ENCODE measurements around the gene KIF6.

KIF6 gene

DNA sequence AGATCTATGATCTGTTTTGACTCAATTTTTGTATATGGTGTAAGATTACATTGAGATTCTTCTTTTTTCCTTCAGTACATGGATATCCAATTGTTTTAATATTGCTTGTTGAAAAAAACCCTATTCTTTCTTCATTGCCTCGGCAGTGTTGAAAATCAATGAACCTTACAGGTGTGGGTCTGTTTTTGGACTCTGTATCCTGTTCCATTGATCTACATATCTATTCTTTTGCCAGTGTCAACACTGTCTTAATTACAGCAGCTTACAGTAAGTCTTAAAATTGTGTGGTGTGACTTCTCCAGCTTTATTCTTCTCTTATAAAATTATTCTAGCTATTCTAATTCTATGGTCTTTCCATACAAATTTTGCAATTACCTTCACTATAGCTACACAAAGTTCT is 320.9 kb downstream of the KIF6 start:
- no peaks in the 10 kb centered on the region for H3K36me3 ChIP-seq
- H3K4me2 ChIP-seq, result no peak overlapping the region
- H3K27ac ChIP-seq, result no peak overlapping the region
- H3K9me3 ChIP-seq, result no peaks in the 10 kb centered on the region
- H3K9ac ChIP-seq, result no peak overlapping the region
- H3K4me1 ChIP-seq, result peaks cover 15% of the 10 kb centered on the region
- no peak for TF ChIP-seq Cebpa-rat (IDR thresholded peaks at IDR 0.05)
- H4K20me1 ChIP-seq, result no peaks in the 10 kb centered on the region
- no peak overlapping the region for H3K4me3 ChIP-seq
- no peaks in the 10 kb centered on the region for H3K27me3 ChIP-seq

- H3K4me3 ChIP-seq, result no peak overlapping the region
- no peaks in the 10 kb centered on the region for H3K9me3 ChIP-seq
- H3K4me2 ChIP-seq, result no peak overlapping the region
- H3K4me1 ChIP-seq, result peaks cover 7% of the 10 kb centered on the region
- TF ChIP-seq Cebpa-rat (IDR thresholded peaks at IDR 0.05), result no peak
- H3K9ac ChIP-seq, result no peak overlapping the region
- H3K36me3 ChIP-seq, result no peaks in the 10 kb centered on the region
- no peaks in the 10 kb centered on the region for H4K20me1 ChIP-seq
- H3K27me3 ChIP-seq, result no peaks in the 10 kb centered on the region
- no peak overlapping the region for H3K27ac ChIP-seq
These were observed 321.9 kb downstream of the KIF6 start for GRCh38 chr6:39403304-39403703.

DNA sequence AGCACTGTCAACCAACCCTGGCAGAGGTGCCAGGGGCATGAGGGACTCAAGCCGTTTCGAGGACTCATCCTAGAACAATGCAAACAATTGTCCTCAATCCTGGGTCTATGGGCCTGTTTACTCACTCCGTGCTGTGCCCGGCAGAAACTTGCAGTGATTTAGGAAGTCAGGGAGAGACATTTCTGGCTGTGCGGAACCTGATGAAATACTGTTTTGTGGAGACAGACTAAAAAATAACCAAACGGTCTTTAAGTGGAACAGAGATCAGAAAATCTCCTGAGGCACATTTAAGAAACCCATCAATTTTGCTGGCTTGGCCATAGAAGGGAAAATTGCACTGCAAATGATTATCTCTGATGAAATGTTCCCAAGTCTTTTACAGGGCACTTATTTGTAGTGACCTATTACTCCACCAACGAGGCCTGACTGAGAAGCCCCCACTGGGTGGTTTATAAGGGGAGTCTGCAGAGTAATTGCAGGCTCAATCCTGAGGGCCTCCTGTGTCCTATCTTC is 322.9 kb downstream of the KIF6 start:
- no peak overlapping the region for H3K4me3 ChIP-seq
- no peaks in the 10 kb centered on the region for H3K27me3 ChIP-seq
- H4K20me1 ChIP-seq, result no peaks in the 10 kb centered on the region
- TF ChIP-seq Cebpa-rat (IDR thresholded peaks at IDR 0.05), result no peak
- H3K36me3 ChIP-seq, result no peaks in the 10 kb centered on the region
- no peak overlapping the region for H3K27ac ChIP-seq
- no peaks in the 10 kb centered on the region for H3K9me3 ChIP-seq
- 0 out of 2 replicates have a peak, but pooled peaks cover under 1% of the 10 kb centered on the region for H3K4me1 ChIP-seq
- H3K4me2 ChIP-seq, result no peak overlapping the region
- H3K9ac ChIP-seq, result no peak overlapping the region

DNA sequence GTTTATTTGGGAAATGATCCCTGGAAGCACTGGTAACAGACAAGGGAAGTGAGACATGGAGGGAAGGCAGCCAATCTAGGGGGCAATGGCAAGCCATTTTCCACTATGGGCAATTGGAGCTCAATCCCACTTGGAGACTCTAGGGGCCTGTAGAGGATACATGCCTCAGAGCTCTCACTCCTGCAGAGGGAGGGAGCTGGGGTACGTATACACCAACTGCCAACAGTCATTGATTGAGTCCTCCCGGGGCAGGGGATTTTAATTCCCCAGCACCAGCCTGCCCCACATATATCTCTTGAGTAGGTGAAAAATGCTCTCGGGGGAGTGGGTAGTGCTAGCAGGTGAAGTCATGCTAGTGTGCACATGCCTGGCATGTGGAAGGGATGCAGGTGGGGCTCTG is 323.8 kb downstream of the KIF6 start:
- H3K4me1 ChIP-seq, result no peaks in the 10 kb centered on the region

GRCh38 chr6:39400026-39400425 is 325.2 kb downstream of the KIF6 start:
- no peaks in the 10 kb centered on the region for H3K27me3 ChIP-seq
- no peaks in the 10 kb centered on the region for H3K9me3 ChIP-seq
- H3K9ac ChIP-seq, result no peak overlapping the region
- no peaks in the 10 kb centered on the region for H4K20me1 ChIP-seq
- no peak overlapping the region for H3K27ac ChIP-seq
- no peak overlapping the region for H3K4me2 ChIP-seq
- H3K4me3 ChIP-seq, result no peak overlapping the region
- TF ChIP-seq Cebpa-rat (IDR thresholded peaks at IDR 0.05), result no peak
- no peaks in the 10 kb centered on the region for H3K36me3 ChIP-seq
- no peaks in the 10 kb centered on the region for H3K4me1 ChIP-seq

More for the DNA sequence above, 323.8 kb downstream of the KIF6 start:
- no peak overlapping the region for H3K4me3 ChIP-seq
- TF ChIP-seq Cebpa-rat (IDR thresholded peaks at IDR 0.05), result no peak
- no peak overlapping the region for H3K4me2 ChIP-seq
- no peaks in the 10 kb centered on the region for H3K27me3 ChIP-seq
- no peaks in the 10 kb centered on the region for H3K9me3 ChIP-seq
- no peak overlapping the region for H3K9ac ChIP-seq
- H3K27ac ChIP-seq, result no peak overlapping the region
- no peaks in the 10 kb centered on the region for H4K20me1 ChIP-seq
- H3K36me3 ChIP-seq, result no peaks in the 10 kb centered on the region

GRCh38 chr6:39396854-39397253 is 328.4 kb downstream of the KIF6 start:
- no peak overlapping the region for H3K9ac ChIP-seq
- no peak for TF ChIP-seq Cebpa-rat (IDR thresholded peaks at IDR 0.05)
- peaks cover 11% of the 10 kb centered on the region for H3K4me1 ChIP-seq
- H3K27me3 ChIP-seq, result no peaks in the 10 kb centered on the region
- no peak overlapping the region for H3K4me3 ChIP-seq
- no peaks in the 10 kb centered on the region for H3K9me3 ChIP-seq
- H3K36me3 ChIP-seq, result no peaks in the 10 kb centered on the region
- no peak overlapping the region for H3K4me2 ChIP-seq
- H3K27ac ChIP-seq, result no peak overlapping the region
- H4K20me1 ChIP-seq, result no peaks in the 10 kb centered on the region

DNA sequence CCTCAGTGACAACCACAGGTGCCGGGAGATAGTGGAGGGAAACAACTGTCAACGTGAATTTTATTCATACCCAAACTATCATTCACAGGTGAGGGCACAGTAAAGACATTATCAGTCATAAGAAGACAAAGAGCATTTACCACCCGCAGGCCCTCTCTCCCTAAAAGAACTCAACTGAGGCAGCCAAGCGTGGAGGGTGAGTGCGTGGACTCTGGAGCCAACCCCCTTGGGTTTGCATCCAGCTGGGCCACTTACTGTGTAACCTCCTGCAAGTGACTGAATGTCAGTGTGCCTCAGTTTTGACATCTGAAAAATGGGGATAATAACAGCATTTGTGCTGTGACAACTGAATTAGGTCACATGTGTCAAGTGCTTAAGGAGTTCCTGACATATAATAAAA is 332.1 kb downstream of the KIF6 start:
- Histone ChIP-seq H3K36me3 (no peaks in the 10 kb centered on the region), H3K27ac (no peak overlapping the region), H3K4me2 (no peak overlapping the region), H3K27me3 (no peaks in the 10 kb centered on the region), H3K4me3 (no peak overlapping the region), H3K9ac (no peak overlapping the region), H3K4me1 (peaks cover 11% of the 10 kb centered on the region), H4K20me1 (no peaks in the 10 kb centered on the region), H3K9me3 (no peaks in the 10 kb centered on the region)
- no peak for TF ChIP-seq Cebpa-rat (IDR thresholded peaks at IDR 0.05)

- H3K36me3 ChIP-seq, result no peaks in the 10 kb centered on the region
- no peaks in the 10 kb centered on the region for H4K20me1 ChIP-seq
- no peak overlapping the region for H3K27ac ChIP-seq
- no peak overlapping the region for H3K9ac ChIP-seq
- no peaks in the 10 kb centered on the region for H3K27me3 ChIP-seq
- H3K9me3 ChIP-seq, result no peaks in the 10 kb centered on the region
- TF ChIP-seq Cebpa-rat (IDR thresholded peaks at IDR 0.05), result no peak
- peaks cover 11% of the 10 kb centered on the region for H3K4me1 ChIP-seq
- H3K4me2 ChIP-seq, result no peak overlapping the region
- no peak overlapping the region for H3K4me3 ChIP-seq
These were observed 334.0 kb downstream of the KIF6 start for GRCh38 chr6:39391182-39391581.

GRCh38 chr6:39389484-39389767 is 335.8 kb downstream of the KIF6 start:
- Histone ChIP-seq H3K9ac (no peak overlapping the region), H3K4me1 (peaks cover 11% of the 10 kb centered on the region), H3K27me3 (no peaks in the 10 kb centered on the region), H4K20me1 (no peaks in the 10 kb centered on the region), H3K4me2 (no peak overlapping the region), H3K9me3 (no peaks in the 10 kb centered on the region), H3K27ac (no peak overlapping the region), H3K4me3 (no peak overlapping the region), H3K36me3 (no peaks in the 10 kb centered on the region)
- TF ChIP-seq Cebpa-rat (IDR thresholded peaks at IDR 0.05), result no peak

DNA sequence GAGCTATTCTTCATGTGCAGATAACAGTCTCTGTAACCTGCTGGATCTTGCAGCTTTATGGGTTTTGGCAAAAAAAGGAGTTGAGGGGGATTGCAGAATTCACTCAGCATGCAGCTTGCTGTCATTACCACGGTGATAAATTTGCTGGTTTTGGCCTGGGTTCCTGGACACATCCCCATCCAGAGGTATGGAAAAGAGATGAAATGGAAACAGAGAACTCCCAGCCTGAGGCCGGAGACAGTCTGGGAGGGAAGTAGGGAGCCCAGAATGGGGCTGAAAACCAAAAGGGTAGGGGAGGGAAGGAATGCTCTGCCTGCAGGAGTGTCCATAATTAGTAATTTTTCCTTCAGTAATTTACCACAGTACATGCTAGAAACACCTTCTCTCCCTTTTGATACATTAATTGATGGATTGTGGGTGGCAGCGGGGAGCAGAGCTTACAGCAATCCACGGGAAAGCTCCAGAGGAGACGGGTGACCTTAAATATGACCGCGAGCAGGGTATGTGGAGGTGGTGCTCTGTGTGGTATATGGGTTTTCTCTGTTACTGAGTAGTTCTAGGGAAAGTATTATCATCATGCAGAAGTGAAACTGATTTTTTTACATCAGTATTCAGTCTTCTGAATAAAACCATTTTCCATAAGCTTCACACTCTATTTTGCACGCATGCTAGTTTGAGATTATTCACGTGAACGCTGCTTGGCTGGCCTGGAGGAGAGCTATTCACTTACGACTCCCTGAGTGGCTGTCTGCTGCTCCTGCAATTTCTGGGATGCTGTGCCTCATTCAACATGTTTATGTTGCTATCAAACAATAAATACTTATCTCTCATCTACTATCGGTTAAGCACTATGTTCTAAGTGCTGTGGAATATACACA is 336.4 kb downstream of the KIF6 start:
- Histone ChIP-seq H3K4me1 (peaks cover 9% of the 10 kb centered on the region), H3K9me3 (no peaks in the 10 kb centered on the region), H3K9ac (no peak overlapping the region), H3K4me2 (no peak overlapping the region), H3K4me3 (no peak overlapping the region), H3K27ac (no peak overlapping the region), H4K20me1 (no peaks in the 10 kb centered on the region), H3K36me3 (no peaks in the 10 kb centered on the region), H3K27me3 (no peaks in the 10 kb centered on the region)
- TF ChIP-seq Cebpa-rat (IDR thresholded peaks at IDR 0.05), result no peak
